Neural cell (in vitro differentiated cells): ENCODE results near the gene TOLLIP.

Experiments
- CTCF ChIP-seq: fragments of 450-650 bp; IDR thresholded peaks from 2 replicates; pipeline ENCODE4 v1.5.1; 2014; ENCODE audit warnings: antibody characterized with exemption, mild to moderate bottlenecking, moderate library complexity; ENCODE audit not compliant: poor library complexity, severe bottlenecking
- POLR2AphosphoS5 ChIP-seq: IDR thresholded peaks from 2 replicates; pipeline ENCODE4 v1.6.1; 2012
- RAD21 ChIP-seq: fragments of 450-650 bp; conservative IDR thresholded peaks from 2 replicates; pipeline ENCODE4 v1.6.1; 2014; ENCODE audit warnings: antibody characterized with exemption, mild to moderate bottlenecking, moderate library complexity
- TF ChIP-seq, protein P1 (sequence below): IDR thresholded peaks from 2 replicates; pipeline ENCODE4 v1.6.1; 2012; ENCODE audit warnings: borderline replicate concordance

DNA sequence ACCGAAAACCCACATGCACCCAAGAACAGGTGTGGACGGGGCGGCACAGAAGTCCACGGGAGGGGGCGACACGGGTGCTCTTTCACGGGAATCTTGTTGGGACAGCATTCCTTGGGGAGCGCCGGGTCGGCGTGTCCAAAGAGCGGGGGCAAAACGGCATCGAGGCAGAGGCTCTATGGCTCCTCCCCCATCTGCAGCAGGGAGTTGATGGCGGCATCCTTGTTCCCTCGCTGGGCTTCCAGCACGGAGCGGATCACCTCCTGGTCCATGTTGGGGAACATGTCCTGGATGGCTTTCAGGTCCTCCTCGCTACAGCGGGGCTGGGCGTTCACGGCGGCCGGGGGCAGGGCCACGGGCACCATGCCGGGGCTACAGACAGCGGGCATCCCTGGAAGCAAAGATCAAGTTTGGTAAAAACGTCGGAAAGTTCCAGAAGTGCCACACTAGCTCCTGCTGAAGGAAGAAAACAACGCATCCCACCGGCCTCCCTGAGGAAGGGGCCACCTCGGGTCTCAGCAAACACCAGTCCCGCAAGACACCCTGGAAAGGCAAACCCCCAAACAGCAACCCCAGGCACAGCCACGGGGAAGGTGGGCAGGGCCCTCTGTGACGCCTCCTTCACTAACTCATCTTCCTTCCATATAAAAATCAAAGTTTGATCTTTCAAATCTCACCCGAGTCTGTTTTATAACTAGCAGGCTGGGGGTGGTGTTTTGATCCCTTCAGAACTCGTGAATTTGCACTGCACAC lies 32.4 kb downstream of the TOLLIP start:
- no peak for TF ChIP-seq CTCF
- no peak for TF ChIP-seq RAD21
- TF ChIP-seq, protein P1, sequence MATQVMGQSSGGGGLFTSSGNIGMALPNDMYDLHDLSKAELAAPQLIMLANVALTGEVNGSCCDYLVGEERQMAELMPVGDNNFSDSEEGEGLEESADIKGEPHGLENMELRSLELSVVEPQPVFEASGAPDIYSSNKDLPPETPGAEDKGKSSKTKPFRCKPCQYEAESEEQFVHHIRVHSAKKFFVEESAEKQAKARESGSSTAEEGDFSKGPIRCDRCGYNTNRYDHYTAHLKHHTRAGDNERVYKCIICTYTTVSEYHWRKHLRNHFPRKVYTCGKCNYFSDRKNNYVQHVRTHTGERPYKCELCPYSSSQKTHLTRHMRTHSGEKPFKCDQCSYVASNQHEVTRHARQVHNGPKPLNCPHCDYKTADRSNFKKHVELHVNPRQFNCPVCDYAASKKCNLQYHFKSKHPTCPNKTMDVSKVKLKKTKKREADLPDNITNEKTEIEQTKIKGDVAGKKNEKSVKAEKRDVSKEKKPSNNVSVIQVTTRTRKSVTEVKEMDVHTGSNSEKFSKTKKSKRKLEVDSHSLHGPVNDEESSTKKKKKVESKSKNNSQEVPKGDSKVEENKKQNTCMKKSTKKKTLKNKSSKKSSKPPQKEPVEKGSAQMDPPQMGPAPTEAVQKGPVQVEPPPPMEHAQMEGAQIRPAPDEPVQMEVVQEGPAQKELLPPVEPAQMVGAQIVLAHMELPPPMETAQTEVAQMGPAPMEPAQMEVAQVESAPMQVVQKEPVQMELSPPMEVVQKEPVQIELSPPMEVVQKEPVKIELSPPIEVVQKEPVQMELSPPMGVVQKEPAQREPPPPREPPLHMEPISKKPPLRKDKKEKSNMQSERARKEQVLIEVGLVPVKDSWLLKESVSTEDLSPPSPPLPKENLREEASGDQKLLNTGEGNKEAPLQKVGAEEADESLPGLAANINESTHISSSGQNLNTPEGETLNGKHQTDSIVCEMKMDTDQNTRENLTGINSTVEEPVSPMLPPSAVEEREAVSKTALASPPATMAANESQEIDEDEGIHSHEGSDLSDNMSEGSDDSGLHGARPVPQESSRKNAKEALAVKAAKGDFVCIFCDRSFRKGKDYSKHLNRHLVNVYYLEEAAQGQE = no peak
- no peak for TF ChIP-seq POLR2AphosphoS5
